ENCODE results near the gene IRF3.

The IRF3 gene

DNA sequence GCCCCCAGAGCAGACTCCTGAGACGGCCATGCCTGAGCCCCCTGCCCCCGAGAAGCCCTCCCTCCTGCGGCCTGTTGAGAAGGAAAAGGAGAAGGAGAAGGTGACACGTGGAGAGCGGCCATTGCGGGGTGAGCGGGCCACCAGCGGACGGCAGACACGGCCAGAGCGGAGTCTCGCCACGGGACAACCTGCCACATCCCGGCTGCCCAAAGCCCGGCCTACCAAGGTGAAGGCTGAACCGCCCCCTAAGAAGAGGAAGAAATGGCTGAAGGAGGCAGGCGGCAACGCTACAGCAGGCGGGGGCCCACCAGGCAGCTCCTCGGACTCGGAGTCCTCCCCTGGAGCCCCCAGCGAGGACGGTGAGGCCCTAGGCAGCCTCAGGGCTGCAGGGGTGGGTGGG is 49.8 kb downstream of the IRF3 start:
- no peak for DNase-seq (ENCODE audit: low read depth)

DNA sequence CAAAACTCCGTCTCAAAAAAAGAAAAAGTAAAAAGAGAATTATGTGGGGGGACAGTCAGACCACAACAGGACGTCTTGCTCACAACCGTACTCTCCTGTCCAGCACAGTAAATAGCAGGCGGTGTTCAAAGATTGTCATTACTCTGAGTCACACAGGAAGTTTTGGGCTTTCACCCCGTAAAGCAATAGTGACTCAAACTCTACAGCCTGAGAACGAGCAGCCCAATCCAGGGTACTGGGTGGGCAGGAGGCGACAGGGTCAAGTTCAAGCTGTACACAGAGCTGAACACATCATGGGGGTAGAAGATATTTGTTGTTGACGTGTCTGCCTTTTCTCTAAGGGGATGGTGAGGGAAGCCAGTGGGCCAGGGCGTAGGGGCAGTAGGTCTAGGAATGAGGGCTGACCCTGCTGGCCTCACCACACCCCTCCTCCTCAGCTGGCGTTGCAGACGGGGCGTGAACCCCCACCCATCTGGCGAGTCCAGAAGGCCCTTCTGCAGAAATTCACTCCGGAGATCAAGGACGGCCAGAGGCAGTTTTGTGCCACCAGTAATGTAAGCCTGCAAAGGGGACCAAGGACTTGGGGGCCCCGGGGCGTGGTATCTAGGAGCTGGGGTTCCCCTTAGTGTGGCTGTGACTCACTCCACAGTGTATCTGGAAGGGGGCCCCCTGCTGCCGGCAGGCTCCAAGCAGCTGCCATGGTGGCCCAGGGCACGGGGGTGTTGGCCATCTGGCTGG is 51.4 kb downstream of the IRF3 start:
- DNase-seq (ENCODE audit: low read depth): peak; percentile 88

DNA sequence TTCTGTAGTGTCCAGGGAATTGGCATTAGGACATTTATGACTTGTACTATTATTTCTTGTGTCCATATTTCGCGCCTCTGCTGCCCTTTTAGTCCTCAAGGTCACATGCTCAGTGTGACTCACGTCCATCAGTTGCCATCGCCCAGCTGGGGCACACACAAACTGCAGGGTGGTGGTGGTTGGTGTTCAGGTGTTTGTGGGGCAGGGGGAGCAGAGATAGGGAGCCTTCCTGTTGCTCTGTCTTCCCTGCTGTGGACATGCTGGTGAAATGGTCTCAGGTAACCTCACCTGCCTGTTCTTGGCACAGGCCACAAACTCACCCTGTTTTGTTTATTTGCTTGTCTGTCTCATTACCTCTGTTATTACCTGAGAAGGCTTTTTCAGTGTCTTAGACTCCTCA is 52.3 kb downstream of the IRF3 start:
- peak; percentile 30 for DNase-seq (ENCODE audit: low read depth)
